ENCODE results near the gene TIMELESS.

DNA sequence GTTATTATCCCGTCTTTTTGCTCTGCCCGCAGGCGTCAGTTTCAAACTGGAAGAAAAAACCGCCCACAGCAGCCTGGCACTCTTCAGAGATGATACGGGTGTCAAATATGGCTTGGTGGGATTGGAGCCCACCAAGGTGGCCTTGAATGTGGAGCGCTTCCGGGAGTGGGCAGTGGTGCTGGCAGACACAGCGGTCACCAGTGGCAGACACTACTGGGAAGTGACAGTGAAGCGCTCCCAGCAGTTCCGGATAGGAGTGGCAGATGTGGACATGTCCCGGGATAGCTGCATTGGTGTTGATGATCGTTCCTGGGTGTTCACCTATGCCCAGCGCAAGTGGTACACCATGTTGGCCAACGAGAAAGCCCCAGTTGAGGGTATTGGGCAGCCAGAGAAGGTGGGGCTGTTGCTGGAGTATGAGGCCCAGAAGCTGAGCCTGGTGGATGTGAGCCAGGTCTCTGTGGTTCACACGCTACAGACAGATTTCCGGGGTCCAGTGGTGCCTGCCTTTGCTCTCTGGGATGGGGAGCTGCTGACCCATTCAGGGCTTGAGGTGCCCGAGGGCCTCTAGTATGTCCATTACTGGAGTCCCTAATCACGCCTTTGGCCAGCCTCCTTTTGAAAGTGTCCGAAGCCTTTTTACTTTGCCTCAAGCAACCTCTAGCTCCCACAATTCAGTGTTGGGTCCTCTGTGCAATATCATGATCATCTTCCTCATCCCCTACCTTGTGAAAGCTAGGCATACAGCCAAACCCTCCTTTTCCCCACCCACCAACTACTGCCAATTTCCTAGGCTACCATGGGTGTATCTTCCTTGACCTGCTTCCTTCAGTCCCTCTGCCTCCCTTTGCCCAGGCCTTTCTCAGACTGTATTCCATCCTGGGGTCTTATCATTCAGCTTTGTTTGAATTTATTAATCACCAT lies 20.0 kb upstream of the TIMELESS start:
- TF ChIP-seq, protein P1, sequence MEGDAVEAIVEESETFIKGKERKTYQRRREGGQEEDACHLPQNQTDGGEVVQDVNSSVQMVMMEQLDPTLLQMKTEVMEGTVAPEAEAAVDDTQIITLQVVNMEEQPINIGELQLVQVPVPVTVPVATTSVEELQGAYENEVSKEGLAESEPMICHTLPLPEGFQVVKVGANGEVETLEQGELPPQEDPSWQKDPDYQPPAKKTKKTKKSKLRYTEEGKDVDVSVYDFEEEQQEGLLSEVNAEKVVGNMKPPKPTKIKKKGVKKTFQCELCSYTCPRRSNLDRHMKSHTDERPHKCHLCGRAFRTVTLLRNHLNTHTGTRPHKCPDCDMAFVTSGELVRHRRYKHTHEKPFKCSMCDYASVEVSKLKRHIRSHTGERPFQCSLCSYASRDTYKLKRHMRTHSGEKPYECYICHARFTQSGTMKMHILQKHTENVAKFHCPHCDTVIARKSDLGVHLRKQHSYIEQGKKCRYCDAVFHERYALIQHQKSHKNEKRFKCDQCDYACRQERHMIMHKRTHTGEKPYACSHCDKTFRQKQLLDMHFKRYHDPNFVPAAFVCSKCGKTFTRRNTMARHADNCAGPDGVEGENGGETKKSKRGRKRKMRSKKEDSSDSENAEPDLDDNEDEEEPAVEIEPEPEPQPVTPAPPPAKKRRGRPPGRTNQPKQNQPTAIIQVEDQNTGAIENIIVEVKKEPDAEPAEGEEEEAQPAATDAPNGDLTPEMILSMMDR (IDR thresholded peaks at IDR 0.05): no peak
- TF ChIP-seq POLR2A (IDR thresholded peaks at IDR 0.05): no peak
